Panc1 (cell line): ENCODE data around the gene SMARCA1. TPM values are rescaled to one million over a fixed set of nuclear protein-coding genes. Genes with fewer than 3 reads are reported as not detected.

Source experiments
- ATAC-seq: fragments of 200-7000 bp; cut with Tn5 transposase; 2 replicates; pipeline ENCODE4 v1.9.1; 2020; ENCODE audit warnings: mild to moderate bottlenecking, moderate library complexity
- BruUV-seq: library from RNA; stranded (reverse); fragments of 400-500 nt; replicated peaks from 2 replicates; lab custom pipeline; 2021; lab: Mats Ljungman, UMichigan
- CTCF ChIA-PET: fragments of 300-600 bp; sonication (Branson Sonifier 250); formaldehyde crosslinking; loops from one replicate; lab custom pipeline; 2022; ENCODE audit warnings: antibody characterized with exemption; lab: Charles Lee
- POLR2A ChIA-PET: fragments of 300-600 bp; sonication (Branson Sonifier 250); formaldehyde crosslinking; loops from one replicate; lab custom pipeline; 2022; ENCODE audit warnings: antibody characterized with exemption; lab: Charles Lee
- DNase-seq: peaks from one replicate; pipeline ENCODE4 v3.0.0-alpha.2; 2010; ENCODE audit warnings: low read depth, low spot score
- H3K27ac ChIP-seq: 2 replicates; pipeline ENCODE4 v1.5.1; 2011; ENCODE audit warnings: mild to moderate bottlenecking, low read length, inconsistent platforms
- H3K27me3 ChIP-seq: fragments of 200-500 bp; sonication (Bioruptor generic); 2 replicates; pipeline ENCODE4 v1.6.0; 2014; ENCODE audit warnings: low read length, inconsistent platforms; ENCODE audit not compliant: control insufficient read depth, insufficient read depth
- H3K36me3 ChIP-seq: fragments of 200-500 bp; sonication (Bioruptor generic); 2 replicates; pipeline ENCODE4 v1.5.1; 2014; ENCODE audit warnings: inconsistent platforms, mild to moderate bottlenecking, low read length, moderate library complexity; ENCODE audit not compliant: control insufficient read depth, insufficient read depth
- H3K4me1 ChIP-seq: 2 replicates; pipeline ENCODE4 v1.5.1; 2011; ENCODE audit warnings: inconsistent platforms, mild to moderate bottlenecking, low read length, moderate library complexity; ENCODE audit not compliant: control insufficient read depth, insufficient read depth
- H3K4me3 ChIP-seq, 2 experiments: 2 replicates each; pipeline ENCODE4 v1.5.1; 2011 to 2012; ENCODE audit warnings: low read depth in 2 of 2, low read length in 2 of 2, mild to moderate bottlenecking in 2 of 2, inconsistent platforms in 1 of 2, moderate library complexity in 1 of 2
- H3K9me3 ChIP-seq: fragments of 200-500 bp; sonication (Bioruptor generic); 2 replicates; pipeline ENCODE4 v1.5.1; 2014; ENCODE audit warnings: low read depth, mild to moderate bottlenecking, inconsistent platforms, low read length, moderate library complexity; ENCODE audit not compliant: control insufficient read depth, insufficient read depth
- POLR2AphosphoS5 ChIP-seq: IDR thresholded peaks from 2 replicates; pipeline ENCODE4 v1.6.1; 2012; ENCODE audit warnings: mild to moderate bottlenecking, low read depth, low read length, moderate library complexity
- SIN3A ChIP-seq: IDR thresholded peaks from 2 replicates; pipeline ENCODE4 v1.6.1; 2012; ENCODE audit warnings: low read depth, mild to moderate bottlenecking, low read length, moderate library complexity, borderline replicate concordance; ENCODE audit not compliant: insufficient read depth
- TCF7L2 ChIP-seq: IDR thresholded peaks from 2 replicates; pipeline ENCODE4 v1.6.1; 2011; ENCODE audit warnings: mild to moderate bottlenecking, low read depth, low read length, inconsistent platforms
- in situ Hi-C: cut with HindIII; loops from 2 replicates; pipeline ENCODE4 v1.10.0; 2016; ENCODE audit warnings: low sequenced_read_pairs, low pct_unique_long_range_greater_than_20kb
- intact Hi-C: fragments of 100-400 bp; cut with micrococcal nuclease; formaldehyde crosslinking; loops from one replicate; pipeline ENCODE4 v1.10.0; 2022; ENCODE audit not compliant: unreplicated experiment
- total RNA-seq: library from RNA; stranded (reverse); gene quantifications from one replicate; pipeline ENCODE4 v1.2.1, GENCODE V29; 2021; ENCODE audit not compliant: unreplicated experiment
- TF ChIP-seq, protein P1 (sequence below), 2 experiments: IDR thresholded peaks; 2 replicates each; pipeline ENCODE4 v1.6.1; 2011 to 2012; ENCODE audit warnings: low read depth in 2 of 2, control low read depth in 1 of 2, low read length in 1 of 2, mild to moderate bottlenecking in 1 of 2, moderate library complexity in 1 of 2; ENCODE audit not compliant: insufficient read depth in 1 of 2
- TF ChIP-seq, protein P2 (sequence below): fragments of 450-650 bp; IDR thresholded peaks from 2 replicates; pipeline ENCODE4 v1.5.1; 2017; ENCODE audit warnings: mild to moderate bottlenecking

The SMARCA1 gene
- total RNA-seq, 1 experiment from 2014 or later = 130 TPM

DNA sequence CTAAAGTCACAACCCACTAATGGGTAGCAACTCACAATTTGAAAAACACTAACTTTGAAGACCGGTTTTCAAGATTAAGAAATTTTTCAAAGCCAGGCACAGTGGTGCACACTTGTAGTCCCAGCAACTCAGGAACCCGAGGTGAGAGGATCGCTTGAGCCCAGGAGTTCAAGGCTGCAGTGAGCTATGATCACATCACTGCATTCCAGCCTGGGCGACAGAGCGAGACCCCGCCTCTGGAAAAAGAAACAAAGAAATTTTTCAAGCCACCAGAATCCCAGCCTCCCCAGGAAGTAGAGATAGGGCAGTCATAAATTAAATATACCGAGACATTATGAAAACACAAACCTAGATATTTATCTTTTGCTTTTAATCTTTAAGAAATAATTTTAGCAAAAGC lies 13.0 kb downstream of the SMARCA1 start:
- ATAC-seq (no peak), DNase-seq (no peak)
- ChIA-PET POLR2A (no interaction called here), CTCF (no interaction called here)
- H3K4me1 ChIP-seq = no peaks in the 10 kb centered on the region
- no peaks in the 10 kb centered on the region for H3K27me3 ChIP-seq
- no peak overlapping the region for H3K27ac ChIP-seq
- no peak overlapping the region for H3K4me3 ChIP-seq
- intact Hi-C loops = no loop called here
- peaks cover 28% of the 10 kb centered on the region for H3K36me3 ChIP-seq
- TF ChIP-seq TCF7L2 (no peak), POLR2AphosphoS5 (no peak), SIN3A (no peak)
- TF ChIP-seq, protein P1, sequence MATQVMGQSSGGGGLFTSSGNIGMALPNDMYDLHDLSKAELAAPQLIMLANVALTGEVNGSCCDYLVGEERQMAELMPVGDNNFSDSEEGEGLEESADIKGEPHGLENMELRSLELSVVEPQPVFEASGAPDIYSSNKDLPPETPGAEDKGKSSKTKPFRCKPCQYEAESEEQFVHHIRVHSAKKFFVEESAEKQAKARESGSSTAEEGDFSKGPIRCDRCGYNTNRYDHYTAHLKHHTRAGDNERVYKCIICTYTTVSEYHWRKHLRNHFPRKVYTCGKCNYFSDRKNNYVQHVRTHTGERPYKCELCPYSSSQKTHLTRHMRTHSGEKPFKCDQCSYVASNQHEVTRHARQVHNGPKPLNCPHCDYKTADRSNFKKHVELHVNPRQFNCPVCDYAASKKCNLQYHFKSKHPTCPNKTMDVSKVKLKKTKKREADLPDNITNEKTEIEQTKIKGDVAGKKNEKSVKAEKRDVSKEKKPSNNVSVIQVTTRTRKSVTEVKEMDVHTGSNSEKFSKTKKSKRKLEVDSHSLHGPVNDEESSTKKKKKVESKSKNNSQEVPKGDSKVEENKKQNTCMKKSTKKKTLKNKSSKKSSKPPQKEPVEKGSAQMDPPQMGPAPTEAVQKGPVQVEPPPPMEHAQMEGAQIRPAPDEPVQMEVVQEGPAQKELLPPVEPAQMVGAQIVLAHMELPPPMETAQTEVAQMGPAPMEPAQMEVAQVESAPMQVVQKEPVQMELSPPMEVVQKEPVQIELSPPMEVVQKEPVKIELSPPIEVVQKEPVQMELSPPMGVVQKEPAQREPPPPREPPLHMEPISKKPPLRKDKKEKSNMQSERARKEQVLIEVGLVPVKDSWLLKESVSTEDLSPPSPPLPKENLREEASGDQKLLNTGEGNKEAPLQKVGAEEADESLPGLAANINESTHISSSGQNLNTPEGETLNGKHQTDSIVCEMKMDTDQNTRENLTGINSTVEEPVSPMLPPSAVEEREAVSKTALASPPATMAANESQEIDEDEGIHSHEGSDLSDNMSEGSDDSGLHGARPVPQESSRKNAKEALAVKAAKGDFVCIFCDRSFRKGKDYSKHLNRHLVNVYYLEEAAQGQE (IDR thresholded peaks at IDR 0.05; ENCODE audit: insufficient read depth in 1 of 2, low read depth in 2 of 2, low read length in 1 of 2) = no peak
- TF ChIP-seq, protein P2, sequence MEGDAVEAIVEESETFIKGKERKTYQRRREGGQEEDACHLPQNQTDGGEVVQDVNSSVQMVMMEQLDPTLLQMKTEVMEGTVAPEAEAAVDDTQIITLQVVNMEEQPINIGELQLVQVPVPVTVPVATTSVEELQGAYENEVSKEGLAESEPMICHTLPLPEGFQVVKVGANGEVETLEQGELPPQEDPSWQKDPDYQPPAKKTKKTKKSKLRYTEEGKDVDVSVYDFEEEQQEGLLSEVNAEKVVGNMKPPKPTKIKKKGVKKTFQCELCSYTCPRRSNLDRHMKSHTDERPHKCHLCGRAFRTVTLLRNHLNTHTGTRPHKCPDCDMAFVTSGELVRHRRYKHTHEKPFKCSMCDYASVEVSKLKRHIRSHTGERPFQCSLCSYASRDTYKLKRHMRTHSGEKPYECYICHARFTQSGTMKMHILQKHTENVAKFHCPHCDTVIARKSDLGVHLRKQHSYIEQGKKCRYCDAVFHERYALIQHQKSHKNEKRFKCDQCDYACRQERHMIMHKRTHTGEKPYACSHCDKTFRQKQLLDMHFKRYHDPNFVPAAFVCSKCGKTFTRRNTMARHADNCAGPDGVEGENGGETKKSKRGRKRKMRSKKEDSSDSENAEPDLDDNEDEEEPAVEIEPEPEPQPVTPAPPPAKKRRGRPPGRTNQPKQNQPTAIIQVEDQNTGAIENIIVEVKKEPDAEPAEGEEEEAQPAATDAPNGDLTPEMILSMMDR = no peak
- BruUV-seq = no TSS peak
- no peaks in the 10 kb centered on the region for H3K9me3 ChIP-seq
- in situ Hi-C loops = no loop called here

DNA sequence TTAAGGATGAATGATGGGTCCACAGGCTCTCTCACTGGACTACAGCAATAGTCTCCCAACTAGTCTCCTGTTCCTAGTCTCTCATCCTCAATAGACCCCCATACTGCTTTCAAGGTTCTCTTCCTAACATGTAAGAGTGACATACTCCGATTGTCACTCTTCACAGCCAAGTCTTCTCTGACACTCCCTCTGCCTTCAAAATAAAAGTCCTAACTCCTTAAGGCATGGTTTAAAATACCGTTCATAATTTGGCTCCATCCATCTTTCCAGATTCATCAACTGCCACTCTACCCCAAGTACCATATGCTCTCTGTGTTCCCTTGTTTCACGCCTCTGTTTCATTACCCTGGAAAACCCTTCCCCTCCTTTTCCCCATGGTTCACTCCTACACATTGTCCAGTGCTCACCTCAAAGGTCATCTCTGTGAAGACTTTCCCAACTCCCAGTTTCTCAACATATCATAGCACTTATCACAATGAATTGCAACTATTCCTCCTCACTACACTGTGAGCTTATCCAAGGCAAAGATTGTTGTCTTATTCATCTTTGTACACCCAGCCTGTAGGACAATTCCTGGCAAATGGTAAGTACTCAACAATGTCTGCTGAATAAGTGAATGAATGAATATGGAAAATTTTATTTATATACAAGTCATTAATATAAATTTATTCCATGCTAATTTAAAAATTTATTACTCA lies 26.0 kb downstream of the SMARCA1 start:
- ATAC-seq (no peak), DNase-seq (no peak)
- H3K36me3 ChIP-seq = peaks cover 42% of the 10 kb centered on the region
- H3K27me3 ChIP-seq = no peaks in the 10 kb centered on the region
- no peaks in the 10 kb centered on the region for H3K9me3 ChIP-seq
- ChIA-PET CTCF (no interaction called here), POLR2A (no interaction called here)
- no TSS peak for BruUV-seq
- TF ChIP-seq, protein P1 (IDR thresholded peaks at IDR 0.05; ENCODE audit: insufficient read depth in 1 of 2, low read depth in 2 of 2, low read length in 1 of 2) = no peak
- TF ChIP-seq SIN3A (no peak), TCF7L2 (no peak), POLR2AphosphoS5 (no peak)
- TF ChIP-seq, protein P2 = no peak
- no peak overlapping the region for H3K4me3 ChIP-seq
- 0 out of 2 replicates have a peak, but pooled peaks cover 3% of the 10 kb centered on the region for H3K4me1 ChIP-seq
- H3K27ac ChIP-seq = no peak overlapping the region
- in situ Hi-C loops (no loop called here), intact Hi-C loops (no loop called here)
